ENCODE measurements around the gene TFF2.

Gene TFF2

DNA sequence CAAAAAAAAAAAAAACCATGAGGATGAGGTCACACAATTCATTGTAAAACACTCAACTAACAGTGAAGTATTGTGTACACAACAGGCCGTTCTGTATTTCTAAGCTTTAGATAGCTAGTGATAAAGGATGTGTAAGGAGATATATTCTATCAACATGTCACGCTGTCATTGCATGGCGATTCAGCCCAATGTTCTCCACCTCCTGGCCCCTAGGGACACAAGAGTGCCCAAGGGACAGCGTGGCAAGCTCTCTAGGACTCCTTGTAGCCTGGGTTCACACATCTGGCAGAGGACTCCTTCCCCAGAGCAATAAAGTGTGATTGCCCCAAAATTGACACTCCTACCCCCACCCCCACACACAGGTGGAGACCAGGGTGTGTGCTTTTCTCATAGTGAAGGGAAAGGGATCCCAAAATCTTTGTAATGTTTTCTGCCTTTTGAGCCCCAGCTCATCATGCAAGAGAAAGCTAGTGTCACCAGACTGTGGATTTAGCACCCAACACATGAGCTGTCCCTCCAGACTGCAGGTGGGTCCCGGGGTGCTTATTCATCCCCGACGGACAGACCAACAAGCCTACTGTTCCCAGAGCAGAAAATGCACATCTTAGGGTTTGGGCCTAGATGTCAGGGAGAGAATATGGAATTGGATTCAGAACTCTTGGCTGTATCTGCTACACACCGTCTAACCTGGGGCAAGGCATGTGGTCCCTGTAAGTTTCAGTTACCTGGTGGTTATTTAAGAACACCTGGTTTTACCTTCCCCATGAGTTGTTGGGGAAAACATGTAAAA, 33.6 kb upstream of the TFF2 start:
- DNase-seq (ENCODE audit: low read depth): no peak

- DNase-seq (ENCODE audit: low read depth): no peak
These were observed 32.5 kb upstream of the TFF2 start for GRCh38 chr21:42383331-42383730.

GRCh38 chr21:42382915-42383314, 32.1 kb upstream of the TFF2 start:
- DNase-seq (ENCODE audit: low read depth): no peak

DNA sequence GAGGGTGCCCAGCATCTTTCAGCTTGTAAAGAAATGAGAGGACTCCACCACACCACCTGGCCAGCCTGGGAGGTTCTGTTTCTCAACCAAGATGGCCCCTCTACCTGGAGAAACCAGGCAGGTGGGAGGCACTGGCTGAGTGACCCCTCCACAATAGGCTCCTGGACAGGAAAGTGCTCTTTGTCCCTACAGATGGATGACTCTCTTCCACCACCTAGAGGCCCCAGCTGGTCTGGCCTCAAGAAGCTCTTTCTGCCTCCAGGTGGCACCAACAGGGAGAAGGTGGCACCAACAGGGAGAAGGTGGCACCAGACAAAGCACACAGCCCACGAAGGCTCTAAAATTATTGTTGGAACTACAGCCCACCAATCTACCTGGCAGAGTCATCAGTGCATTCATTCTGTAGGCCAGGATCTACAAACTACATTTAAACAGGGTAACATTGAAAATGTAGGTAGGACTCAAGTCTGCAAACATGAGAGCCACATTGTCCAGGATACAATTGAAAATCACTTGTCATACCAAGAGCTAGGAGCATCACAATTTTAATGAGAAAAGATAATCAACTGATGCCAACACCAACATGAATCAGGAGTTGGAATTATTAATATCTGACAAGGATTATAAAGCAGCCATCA, 30.7 kb upstream of the TFF2 start:
- DNase-seq (ENCODE audit: low read depth): no peak

DNA sequence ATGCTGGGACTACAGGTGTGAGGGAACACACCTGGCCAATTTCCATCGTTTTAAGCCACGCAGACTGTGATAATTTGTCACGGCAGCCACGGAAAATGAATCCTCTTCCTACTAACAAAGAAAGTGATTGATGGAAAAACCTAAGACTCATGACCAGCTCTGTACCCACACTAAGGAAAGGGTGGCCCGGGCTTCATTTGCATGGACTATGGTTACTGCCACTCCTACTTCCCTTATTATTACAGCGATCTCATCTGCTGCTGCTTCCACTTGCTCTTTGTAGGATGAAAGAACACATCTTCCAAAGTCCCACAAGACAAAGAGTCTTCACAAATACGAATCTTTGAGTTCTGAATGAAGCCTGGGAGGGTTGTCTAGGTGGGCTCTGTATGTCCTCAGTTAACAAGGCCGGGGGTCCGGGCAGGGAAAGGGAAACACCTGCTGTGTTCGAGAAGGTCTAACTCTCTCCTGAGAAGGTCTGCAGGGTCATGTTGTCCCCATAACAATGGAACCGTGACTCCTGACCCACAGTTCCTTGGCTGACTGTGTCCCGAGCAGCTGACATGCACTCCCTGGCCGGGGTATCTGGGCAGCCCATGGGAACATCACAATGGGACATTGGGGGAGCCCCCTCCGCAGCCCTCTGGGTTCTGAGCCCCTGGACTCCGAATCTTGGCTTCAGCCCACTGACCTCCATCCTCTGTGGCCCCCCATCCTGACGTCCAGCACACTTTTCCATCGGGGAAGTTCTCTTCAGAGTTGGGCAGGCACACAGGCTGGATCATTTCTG, 28.8 kb upstream of the TFF2 start:
- DNase-seq (ENCODE audit: low read depth): no peak

DNA sequence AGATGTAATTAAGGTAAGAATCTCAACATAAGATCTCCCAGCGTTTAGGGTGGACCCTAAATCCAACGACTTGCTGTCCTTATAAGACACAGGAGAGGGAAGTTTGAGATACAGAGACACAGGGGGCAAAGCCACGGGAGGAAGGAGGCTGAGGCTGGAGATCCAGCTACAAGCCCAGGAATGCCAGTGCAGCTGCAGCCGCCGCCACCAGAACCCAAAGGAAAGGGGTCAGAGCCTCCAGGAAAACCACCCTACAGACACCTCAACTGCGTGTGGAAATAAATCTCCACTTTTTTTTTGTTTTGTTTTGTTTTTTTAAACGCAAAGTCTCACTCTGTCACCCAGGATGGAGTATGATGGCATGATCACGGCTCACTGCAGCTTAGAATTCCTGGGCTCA, 27.6 kb upstream of the TFF2 start:
- no peak for DNase-seq (ENCODE audit: low read depth)

DNA sequence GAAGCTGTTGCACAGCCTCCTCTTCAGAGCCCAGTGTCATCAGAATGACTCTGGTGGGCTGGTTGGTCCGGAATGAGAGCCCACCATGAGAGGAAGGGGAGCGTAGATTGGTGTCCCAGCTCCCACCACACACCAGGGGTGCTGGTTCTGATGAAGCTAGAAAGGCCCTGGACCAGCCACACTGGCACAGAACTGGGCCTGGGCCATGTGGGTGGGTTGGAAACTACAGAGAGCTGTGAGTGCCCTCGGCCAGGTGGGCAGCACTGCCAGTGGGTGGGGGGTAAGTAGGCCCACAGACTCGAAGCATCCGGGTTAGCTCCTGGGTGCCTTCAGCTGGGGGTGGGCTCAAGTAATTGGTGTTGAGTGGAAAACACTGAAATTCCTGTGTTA, 27.2 kb upstream of the TFF2 start:
- DNase-seq (ENCODE audit: low read depth): no peak

- DNase-seq (ENCODE audit: low read depth): no peak
These were observed 26.6 kb upstream of the TFF2 start for GRCh38 chr21:42377211-42377950.

GRCh38 chr21:42376338-42376982, 25.7 kb upstream of the TFF2 start:
- DNase-seq (ENCODE audit: low read depth): no peak

- no peak for DNase-seq (ENCODE audit: low read depth)
These were observed 25.2 kb upstream of the TFF2 start for GRCh38 chr21:42375966-42376337.

DNA sequence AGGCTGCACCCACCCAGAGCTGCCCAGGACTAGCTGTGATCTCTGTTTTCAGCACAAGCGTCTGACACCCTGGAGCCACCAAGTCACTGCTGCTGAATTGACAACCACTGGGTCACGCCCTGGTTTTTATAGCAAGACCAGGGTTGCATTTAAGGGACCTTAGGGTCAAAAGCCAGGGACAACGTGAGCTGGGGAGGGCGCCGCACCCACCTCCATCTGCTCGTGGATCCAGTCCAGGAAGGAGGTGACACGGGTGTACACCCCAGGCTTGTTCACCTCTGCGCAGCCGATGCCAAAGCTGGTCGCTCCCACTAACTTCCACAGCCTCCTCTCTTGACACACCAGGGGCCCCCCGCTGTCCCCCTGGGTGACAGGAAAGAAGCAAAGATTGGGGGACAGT, 24.7 kb upstream of the TFF2 start:
- no peak for DNase-seq (ENCODE audit: low read depth)

DNA sequence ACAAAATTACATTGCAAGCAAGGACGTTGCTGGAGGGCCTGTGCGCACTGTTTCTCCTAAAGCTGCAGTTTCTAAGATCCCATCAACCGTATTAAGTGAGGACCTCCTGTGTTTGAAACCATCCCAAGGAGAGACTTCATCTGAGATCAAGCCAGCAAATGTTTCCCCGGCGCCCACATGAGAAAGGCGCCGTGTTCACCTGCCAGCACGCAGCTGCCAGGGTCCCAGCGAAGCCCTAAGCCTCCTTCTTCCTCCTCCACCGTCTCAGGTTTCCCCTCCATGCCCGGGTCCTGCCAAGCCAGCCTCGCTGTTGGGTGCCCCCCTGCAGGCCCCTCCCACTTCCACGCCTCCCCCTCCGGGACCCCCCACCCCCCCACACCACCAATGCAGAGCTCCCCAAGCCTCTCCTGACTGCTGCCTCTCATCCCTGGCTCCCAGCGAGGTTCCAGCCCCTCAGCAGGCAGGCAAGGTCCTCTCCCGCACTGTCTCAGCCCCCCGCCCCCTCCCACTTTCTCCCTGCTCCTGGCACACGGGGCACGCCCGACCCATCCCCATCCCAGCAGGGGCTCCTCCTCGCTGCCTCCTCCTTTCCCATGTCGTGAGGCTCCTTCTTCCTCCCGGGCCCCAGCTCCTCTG, 24.2 kb upstream of the TFF2 start:
- DNase-seq (ENCODE audit: low read depth): no peak

- no peak for DNase-seq (ENCODE audit: low read depth)
These were observed 23.7 kb upstream of the TFF2 start for GRCh38 chr21:42374457-42374856.

GRCh38 chr21:42373908-42374455, 23.2 kb upstream of the TFF2 start:
- no peak for DNase-seq (ENCODE audit: low read depth)

- DNase-seq (ENCODE audit: low read depth): no peak
These were observed 22.6 kb upstream of the TFF2 start for GRCh38 chr21:42373196-42373907.

GRCh38 chr21:42370894-42371654, 20.3 kb upstream of the TFF2 start:
- no peak for DNase-seq (ENCODE audit: low read depth)

GRCh38 chr21:42369821-42370220, 19.0 kb upstream of the TFF2 start:
- DNase-seq (ENCODE audit: low read depth): no peak

GRCh38 chr21:42367367-42368165, 16.8 kb upstream of the TFF2 start:
- no peak for DNase-seq (ENCODE audit: low read depth)

All from HS-27A (cell line).